HG03575 (cell line): Measurements from ENCODE around the gene PRKD2.

Experiments
- ATAC-seq: cut with Tn5 transposase; IDR thresholded peaks from one replicate; pipeline ENCODE4 v1.9.1; 2021; ENCODE audit not compliant: unreplicated experiment, insufficient number of reproducible peaks, low FRiP score; ENCODE audit errors: extremely low read depth

Gene PRKD2

GRCh38 chr19:46744005-46744691 is 27.2 kb upstream of the PRKD2 start:
- no peak for ATAC-seq

GRCh38 chr19:46742926-46743480 is 26.1 kb upstream of the PRKD2 start:
- ATAC-seq: no peak

- no peak for ATAC-seq
Measured at GRCh38 chr19:46741447-46741846, 24.5 kb upstream of the PRKD2 start.

GRCh38 chr19:46739290-46739771 is 22.4 kb upstream of the PRKD2 start:
- no peak for ATAC-seq

- ATAC-seq: no peak
Measured at GRCh38 chr19:46737761-46738171, 20.9 kb upstream of the PRKD2 start.

GRCh38 chr19:46737298-46737654 is 20.4 kb upstream of the PRKD2 start:
- ATAC-seq: no peak

- ATAC-seq: no peak
Measured at GRCh38 chr19:46736531-46737297, 19.8 kb upstream of the PRKD2 start.

- no peak for ATAC-seq
Measured at GRCh38 chr19:46733690-46734292, 16.9 kb upstream of the PRKD2 start.

- no peak for ATAC-seq
Measured at GRCh38 chr19:46732966-46733689, 16.2 kb upstream of the PRKD2 start.

- no peak for ATAC-seq
Measured at GRCh38 chr19:46732172-46732938, 15.4 kb upstream of the PRKD2 start.

- ATAC-seq: no peak
Measured at GRCh38 chr19:46731584-46731983, 14.7 kb upstream of the PRKD2 start.

GRCh38 chr19:46731007-46731501 is 14.1 kb upstream of the PRKD2 start:
- no peak for ATAC-seq

- no peak for ATAC-seq
Measured at GRCh38 chr19:46730595-46730994, 13.7 kb upstream of the PRKD2 start.

- ATAC-seq: no peak
Measured at GRCh38 chr19:46730187-46730586, 13.3 kb upstream of the PRKD2 start.

- ATAC-seq: no peak
Measured at GRCh38 chr19:46729696-46730095, 12.8 kb upstream of the PRKD2 start.

- ATAC-seq: no peak
Measured at GRCh38 chr19:46728693-46729339, 11.9 kb upstream of the PRKD2 start.

GRCh38 chr19:46728208-46728607 is 11.3 kb upstream of the PRKD2 start:
- no peak for ATAC-seq

- ATAC-seq: no peak
Measured at GRCh38 chr19:46727757-46728156, 10.8 kb upstream of the PRKD2 start.
